Natural killer cell (primary cell): Measurements from ENCODE around the gene HAGH. TPM values are rescaled to one million over a fixed set of nuclear protein-coding genes. Genes with fewer than 3 reads are reported as not detected.

Source experiments
- ATAC-seq, 3 donors: fragments of 150-1000 bp in 2 of 3; fragments of 200-7000 bp in 1 of 3; cut with Tn5 transposase; 1 replicate in 1 of 3; 2 replicates in 2 of 3; pipeline ENCODE4 v1.10.0; 2021; ENCODE audit warnings: mild to moderate bottlenecking in 2 of 3, moderate library complexity in 2 of 3
- DNase-seq, 2 donors: peaks; one replicate each; pipeline versions ENCODE4 v3.0.0 to v3.0.0-alpha.2; 2013 to 2021; ENCODE audit warnings: mixed read lengths in 1 of 2
- H3K27ac ChIP-seq: one replicate; pipeline ENCODE4 v1.5.1; 2013; ENCODE audit warnings: mild to moderate bottlenecking, low read length
- H3K27me3 ChIP-seq: one replicate; pipeline ENCODE4 v1.6.1; 2013; ENCODE audit warnings: low read length; ENCODE audit not compliant: control insufficient read depth, insufficient read depth
- H3K36me3 ChIP-seq: one replicate; pipeline ENCODE4 v1.6.1; 2013; ENCODE audit warnings: low read length; ENCODE audit not compliant: control insufficient read depth, insufficient read depth
- H3K4me1 ChIP-seq: one replicate; pipeline ENCODE4 v1.6.1; 2013; ENCODE audit warnings: low read length; ENCODE audit not compliant: control insufficient read depth, insufficient read depth
- H3K4me3 ChIP-seq: one replicate; pipeline ENCODE4 v1.5.1; 2013; ENCODE audit warnings: low read length
- H3K9me3 ChIP-seq: one replicate; pipeline ENCODE4 v1.6.1; 2013; ENCODE audit warnings: low read length; ENCODE audit not compliant: control insufficient read depth, insufficient read depth
- H3K27ac Mint-ChIP-seq, 2 donors: one replicate each; pipeline ENCODE4 v1.8.0; 2022; ENCODE audit warnings: mild to moderate bottlenecking in 2 of 2, mixed read lengths in 2 of 2, moderate library complexity in 1 of 2
- H3K27me3 Mint-ChIP-seq, 2 donors: one replicate each; pipeline ENCODE4 v1.8.0; 2022; ENCODE audit warnings: low read depth in 2 of 2, mixed read lengths in 2 of 2
- H3K36me3 Mint-ChIP-seq: one replicate; pipeline ENCODE4 v1.8.0; 2022; ENCODE audit warnings: mixed read lengths
- H3K4me1 Mint-ChIP-seq, 2 donors: one replicate each; pipeline ENCODE4 v1.8.0; 2022; ENCODE audit warnings: mixed read lengths in 2 of 2
- H3K4me3 Mint-ChIP-seq: one replicate; pipeline ENCODE4 v1.8.0; 2022; ENCODE audit warnings: mild to moderate bottlenecking, moderate library complexity, mixed read lengths
- H3K9me3 Mint-ChIP-seq, 2 donors: one replicate each; pipeline ENCODE4 v1.8.0; 2022; ENCODE audit warnings: mixed read lengths in 2 of 2
- CTCF ChIP-seq: fragments of 200-600 bp; IDR thresholded peaks from one replicate; pipeline ENCODE4 v1.8.0; 2022; ENCODE audit warnings: antibody characterized with exemption
- WGBS: methylation state at CpG from one replicate; pipeline ENCODE4 v1.1.7; 2013; ENCODE audit warnings: missing lambda C conversion rate; ENCODE audit not compliant: insufficient coverage; 5-methylcytosine and 5-hydroxymethylcytosine counted together
- intact Hi-C: fragments of 100-400 bp; cut with micrococcal nuclease; formaldehyde crosslinking; loops from one replicate; pipeline ENCODE4 v1.14.2; 2022
- total RNA-seq, 4 donors: library from RNA; stranded (reverse); fragments of 120-200 nt in 1 of 4; gene quantifications; one replicate each; pipeline versions ENCODE4 v1.2.3 to v1.2.4, GENCODE V29; 2013 to 2022

HAGH gene
- total RNA-seq, 3 donors from 2014 or later (not counting 1 experiment from before 2014, with no cell fraction given): 27.8 to 38.4 (median 37.5) TPM

- Histone ChIP-seq H3K4me3 (no peak overlapping the region), H3K4me1 (no peaks in the 10 kb centered on the region), H3K27ac (no peak overlapping the region), H3K36me3 (peaks cover 2% of the 10 kb centered on the region), H3K9me3 (no peaks in the 10 kb centered on the region), H3K27me3 (no peaks in the 10 kb centered on the region)
- H3K36me3 Mint-ChIP-seq: no peaks in the 10 kb centered on the region
- H3K4me1 Mint-ChIP-seq: no peaks in the 10 kb centered on the region
- H3K27ac Mint-ChIP-seq: no peak overlapping the region
- no peak for DNase-seq
- ATAC-seq: no peak
- H3K27me3 Mint-ChIP-seq: no peaks in the 10 kb centered on the region
- WGBS: 98% methylated on average over 4 of the region's 5 CpGs
- no peak overlapping the region for H3K4me3 Mint-ChIP-seq
- intact Hi-C loops: no loop called here
- TF ChIP-seq CTCF: no peak
- no peaks in the 10 kb centered on the region for H3K9me3 Mint-ChIP-seq
Observed at GRCh38 chr16:1834096-1834495, 7.5 kb upstream of the HAGH start.

- no peaks in the 10 kb centered on the region for H3K36me3 Mint-ChIP-seq
- Histone ChIP-seq H3K4me1 (peaks cover 2% of the 10 kb centered on the region), H3K36me3 (peaks cover 2% of the 10 kb centered on the region), H3K4me3 (no peak overlapping the region), H3K27me3 (no peaks in the 10 kb centered on the region), H3K9me3 (no peaks in the 10 kb centered on the region), H3K27ac (no peak overlapping the region)
- no peak for DNase-seq
- H3K4me3 Mint-ChIP-seq: no peak overlapping the region
- H3K27ac Mint-ChIP-seq: no peak overlapping the region
- intact Hi-C loops: no loop called here
- no peak for TF ChIP-seq CTCF
- 82% methylated on average over 9 of the region's 9 CpGs for WGBS
- H3K9me3 Mint-ChIP-seq: no peaks in the 10 kb centered on the region
- no peaks in the 10 kb centered on the region for H3K27me3 Mint-ChIP-seq
- ATAC-seq: no peak
- no peaks in the 10 kb centered on the region for H3K4me1 Mint-ChIP-seq
Observed at GRCh38 chr16:1832838-1833454, 6.3 kb upstream of the HAGH start.

DNA sequence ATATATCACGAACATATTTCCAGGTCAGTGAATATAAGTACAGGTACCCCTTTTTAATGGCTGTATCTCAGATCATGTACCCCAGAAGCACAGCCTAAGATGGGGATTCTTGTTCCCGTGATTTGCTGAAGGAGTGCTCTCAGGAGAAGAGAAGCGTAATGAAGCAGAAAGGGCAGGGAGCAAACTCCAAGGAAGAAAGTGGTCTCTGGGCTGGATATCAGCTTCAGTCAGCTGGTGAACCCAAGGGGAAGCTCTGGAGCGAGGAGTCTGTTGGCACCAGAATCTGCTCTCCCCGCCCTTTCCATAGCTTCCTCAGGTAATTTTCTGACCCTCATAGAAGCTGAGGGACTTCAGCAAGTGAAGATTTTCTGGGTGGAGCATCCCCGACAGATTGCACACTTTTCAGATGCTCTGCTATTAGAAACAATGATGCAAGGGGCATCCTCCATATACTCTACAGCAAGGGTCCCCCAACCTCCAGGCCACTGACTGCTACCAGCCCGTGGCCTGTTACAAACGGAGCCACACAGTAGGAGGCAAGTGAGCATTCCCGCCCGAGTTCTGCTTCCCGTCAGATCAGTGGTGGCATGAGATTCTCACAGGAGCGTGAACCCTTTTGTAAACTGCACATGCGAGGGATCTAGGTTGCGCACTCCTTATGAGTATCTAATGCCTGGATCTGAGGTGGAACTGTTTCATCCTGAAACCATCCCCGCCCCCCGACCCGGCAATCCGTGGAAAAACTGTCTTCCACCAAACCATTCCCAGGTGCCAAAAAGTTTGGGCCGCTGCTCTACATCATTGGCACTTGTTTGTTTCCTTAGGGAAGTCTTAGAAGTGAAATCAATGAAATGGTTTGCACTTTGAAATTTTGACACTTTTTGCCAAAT, 4.8 kb upstream of the HAGH start:
- no peak overlapping the region for H3K27ac ChIP-seq
- no peak for DNase-seq
- no peak overlapping the region for H3K27ac Mint-ChIP-seq
- no peaks in the 10 kb centered on the region for H3K9me3 Mint-ChIP-seq
- H3K27me3 Mint-ChIP-seq: no peaks in the 10 kb centered on the region
- no peak for ATAC-seq
- 86% methylated on average over 19 of the region's 19 CpGs for WGBS
- H3K4me3 ChIP-seq: no peak overlapping the region
- no peak overlapping the region for H3K4me3 Mint-ChIP-seq
- H3K9me3 ChIP-seq: no peaks in the 10 kb centered on the region
- peaks cover 10% of the 10 kb centered on the region for H3K4me1 ChIP-seq
- intact Hi-C loops: no loop called here
- TF ChIP-seq CTCF: no peak
- H3K27me3 ChIP-seq: no peaks in the 10 kb centered on the region
- H3K36me3 ChIP-seq: peaks cover 2% of the 10 kb centered on the region
- H3K4me1 Mint-ChIP-seq: peaks cover 9 to 12% of the 10 kb centered on the region in 2 donors
- H3K36me3 Mint-ChIP-seq: no peaks in the 10 kb centered on the region
